ENCODE results near the gene APBA2.

DNA sequence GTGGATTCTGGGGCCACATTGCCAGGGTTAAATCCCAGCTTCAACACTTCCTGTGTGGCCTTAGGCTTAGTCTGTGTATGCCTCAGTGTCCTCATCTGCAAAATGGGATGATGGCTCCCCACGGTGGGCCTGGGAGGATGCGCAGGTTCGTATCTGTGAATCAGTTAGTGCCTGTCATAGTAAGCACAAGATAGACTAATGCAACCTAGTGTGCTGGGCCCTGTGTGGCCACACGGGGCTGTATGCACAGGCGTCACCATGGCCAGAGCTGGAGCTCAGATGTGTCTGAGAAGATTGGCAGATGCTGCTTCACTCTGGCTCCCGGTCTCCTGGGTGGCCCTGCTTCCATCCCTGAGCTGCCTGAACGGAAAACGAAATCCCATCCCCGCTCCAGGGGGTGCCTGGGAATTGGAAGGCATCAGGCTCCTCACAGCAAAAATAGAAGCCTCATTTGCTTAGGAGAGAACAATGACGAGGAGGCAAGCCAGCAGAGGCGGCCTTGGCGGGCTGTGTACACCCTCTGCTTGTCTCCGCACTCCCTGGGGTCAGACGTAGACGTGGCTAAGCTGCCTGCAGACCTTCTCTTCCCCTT lies 103.6 kb downstream of the APBA2 start:
- TF ChIP-seq, protein P1, sequence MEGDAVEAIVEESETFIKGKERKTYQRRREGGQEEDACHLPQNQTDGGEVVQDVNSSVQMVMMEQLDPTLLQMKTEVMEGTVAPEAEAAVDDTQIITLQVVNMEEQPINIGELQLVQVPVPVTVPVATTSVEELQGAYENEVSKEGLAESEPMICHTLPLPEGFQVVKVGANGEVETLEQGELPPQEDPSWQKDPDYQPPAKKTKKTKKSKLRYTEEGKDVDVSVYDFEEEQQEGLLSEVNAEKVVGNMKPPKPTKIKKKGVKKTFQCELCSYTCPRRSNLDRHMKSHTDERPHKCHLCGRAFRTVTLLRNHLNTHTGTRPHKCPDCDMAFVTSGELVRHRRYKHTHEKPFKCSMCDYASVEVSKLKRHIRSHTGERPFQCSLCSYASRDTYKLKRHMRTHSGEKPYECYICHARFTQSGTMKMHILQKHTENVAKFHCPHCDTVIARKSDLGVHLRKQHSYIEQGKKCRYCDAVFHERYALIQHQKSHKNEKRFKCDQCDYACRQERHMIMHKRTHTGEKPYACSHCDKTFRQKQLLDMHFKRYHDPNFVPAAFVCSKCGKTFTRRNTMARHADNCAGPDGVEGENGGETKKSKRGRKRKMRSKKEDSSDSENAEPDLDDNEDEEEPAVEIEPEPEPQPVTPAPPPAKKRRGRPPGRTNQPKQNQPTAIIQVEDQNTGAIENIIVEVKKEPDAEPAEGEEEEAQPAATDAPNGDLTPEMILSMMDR (IDR thresholded peaks at IDR 0.05): no peak
- TF ChIP-seq EP300 (IDR thresholded peaks at IDR 0.05): no peak
- TF ChIP-seq POLR2A (IDR thresholded peaks at IDR 0.05): no peak

Measured in tibial nerve (tissue), 4 donors.